Measurements from ENCODE around the gene SDF2L1.
"Not testable (repeated sequence)": the region's sequence is repeated elsewhere in the genome, so short reads cannot be mapped to it uniquely, and the experiment has no call there.

The SDF2L1 gene

DNA sequence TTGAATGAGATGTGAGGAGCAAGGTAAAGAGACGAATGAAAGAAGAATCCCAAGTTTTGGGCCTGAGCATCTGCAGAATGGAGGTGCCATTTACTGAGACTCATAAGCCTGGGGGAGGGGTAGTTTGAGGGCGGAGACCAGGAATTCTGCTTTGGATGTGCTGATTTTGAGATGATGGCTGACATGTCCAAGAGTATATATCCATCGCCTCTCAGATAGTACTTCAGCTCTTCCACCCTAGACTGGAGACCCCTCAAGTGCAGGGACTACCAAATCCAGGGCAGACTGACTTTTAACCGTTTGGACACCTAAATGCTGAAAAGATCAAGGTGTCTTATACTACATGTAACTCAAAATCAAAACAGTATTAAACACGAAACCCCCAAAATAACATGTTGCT lies 1.3 kb upstream of the SDF2L1 start:
- Histone ChIP-seq H3K27me3 (ENCODE audit: control insufficient read depth, insufficient read depth, low read length) (no peaks in the 10 kb centered on the region), H3K9ac (no peak overlapping the region), H3K4me2 (ENCODE audit: low read length) (no peak overlapping the region), H3K4me3 (ENCODE audit: low read depth, low read length) (no peak overlapping the region), H3K36me3 (ENCODE audit: control insufficient read depth, insufficient read depth, low read length) (no peaks in the 10 kb centered on the region), H3K79me2 (no peaks in the 10 kb centered on the region), H3K4me1 (no peaks in the 10 kb centered on the region), H2AFZ (no peak overlapping the region), H3K27ac (no peak overlapping the region), H3K9me3 (ENCODE audit: control insufficient read depth, low read length) (no peaks in the 10 kb centered on the region)
- TF ChIP-seq, protein P1, sequence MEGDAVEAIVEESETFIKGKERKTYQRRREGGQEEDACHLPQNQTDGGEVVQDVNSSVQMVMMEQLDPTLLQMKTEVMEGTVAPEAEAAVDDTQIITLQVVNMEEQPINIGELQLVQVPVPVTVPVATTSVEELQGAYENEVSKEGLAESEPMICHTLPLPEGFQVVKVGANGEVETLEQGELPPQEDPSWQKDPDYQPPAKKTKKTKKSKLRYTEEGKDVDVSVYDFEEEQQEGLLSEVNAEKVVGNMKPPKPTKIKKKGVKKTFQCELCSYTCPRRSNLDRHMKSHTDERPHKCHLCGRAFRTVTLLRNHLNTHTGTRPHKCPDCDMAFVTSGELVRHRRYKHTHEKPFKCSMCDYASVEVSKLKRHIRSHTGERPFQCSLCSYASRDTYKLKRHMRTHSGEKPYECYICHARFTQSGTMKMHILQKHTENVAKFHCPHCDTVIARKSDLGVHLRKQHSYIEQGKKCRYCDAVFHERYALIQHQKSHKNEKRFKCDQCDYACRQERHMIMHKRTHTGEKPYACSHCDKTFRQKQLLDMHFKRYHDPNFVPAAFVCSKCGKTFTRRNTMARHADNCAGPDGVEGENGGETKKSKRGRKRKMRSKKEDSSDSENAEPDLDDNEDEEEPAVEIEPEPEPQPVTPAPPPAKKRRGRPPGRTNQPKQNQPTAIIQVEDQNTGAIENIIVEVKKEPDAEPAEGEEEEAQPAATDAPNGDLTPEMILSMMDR (IDR thresholded peaks at IDR 0.05), result no peak

DNA sequence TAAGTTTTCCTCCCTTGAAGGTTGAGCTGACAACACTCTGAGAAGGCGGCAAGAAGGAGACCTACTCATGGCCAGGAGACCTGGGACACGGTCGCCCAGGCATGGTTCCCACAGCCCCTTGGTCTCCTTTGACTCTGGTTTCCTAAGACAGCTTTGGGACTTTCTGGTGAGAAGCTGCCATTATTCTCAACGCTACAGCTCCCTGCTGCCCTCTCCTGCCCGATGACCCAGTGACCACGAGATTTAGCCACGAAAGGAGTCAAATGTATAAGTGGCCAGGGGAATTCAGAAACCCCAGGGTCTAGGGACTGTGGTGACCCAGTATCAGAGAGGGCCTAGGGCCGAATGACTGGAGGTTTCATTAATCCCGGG lies 699 bp upstream of the SDF2L1 start:
- Histone ChIP-seq H3K36me3 (ENCODE audit: control insufficient read depth, insufficient read depth, low read length) (no peaks in the 10 kb centered on the region), H3K4me3 (ENCODE audit: low read depth, low read length) (peak overlapping the region; percentile 47), H3K4me1 (no peaks in the 10 kb centered on the region), H3K27me3 (ENCODE audit: control insufficient read depth, insufficient read depth, low read length) (no peaks in the 10 kb centered on the region), H3K27ac (no peak overlapping the region), H3K4me2 (ENCODE audit: low read length) (peak overlapping the region; percentile 92), H3K9ac (no peak overlapping the region), H2AFZ (peak overlapping the region; percentile 88), H3K79me2 (no peaks in the 10 kb centered on the region), H3K9me3 (ENCODE audit: control insufficient read depth, low read length) (no peaks in the 10 kb centered on the region)
- TF ChIP-seq, protein P1 (IDR thresholded peaks at IDR 0.05), result peak; percentile 23

DNA sequence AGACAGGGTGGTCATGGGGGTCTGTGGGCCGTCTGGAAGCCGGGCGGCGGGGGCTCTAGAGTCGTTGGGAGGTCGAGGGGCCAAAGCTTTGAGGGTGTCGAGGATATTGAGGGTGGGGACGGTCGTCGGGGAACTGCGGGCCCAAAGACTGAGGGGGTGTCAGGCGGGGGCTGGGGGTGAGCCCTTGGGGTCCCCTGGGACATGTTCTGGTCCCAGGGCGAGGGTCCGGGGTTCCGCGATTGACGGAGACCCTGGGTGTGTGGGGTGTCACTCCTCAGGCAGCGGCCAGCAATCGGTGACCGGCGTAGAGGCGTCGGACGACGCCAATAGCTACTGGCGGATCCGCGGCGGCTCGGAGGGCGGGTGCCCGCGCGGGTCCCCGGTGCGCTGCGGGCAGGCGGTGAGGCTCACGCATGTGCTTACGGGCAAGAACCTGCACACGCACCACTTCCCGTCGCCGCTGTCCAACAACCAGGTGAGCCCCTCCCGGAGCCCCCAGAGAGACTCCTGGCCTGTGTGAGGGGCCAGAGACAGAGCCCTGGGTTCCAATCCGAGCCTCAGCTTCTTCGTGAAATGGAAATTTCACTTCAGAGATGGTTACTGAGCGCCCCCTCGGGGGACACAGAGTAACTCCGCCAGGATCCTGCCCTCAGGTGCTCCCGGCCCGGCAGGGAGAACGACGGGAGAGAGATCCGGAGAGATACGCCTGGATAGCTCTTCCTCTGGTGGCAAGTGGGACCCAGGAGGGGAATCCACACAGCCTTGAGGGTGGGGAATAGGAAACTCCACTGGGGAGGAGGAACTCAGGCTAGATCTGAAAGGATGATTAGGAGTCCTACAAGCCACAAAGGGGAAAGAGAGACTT lies 714 bp downstream of the SDF2L1 start:
- H3K9me3 ChIP-seq (ENCODE audit: control insufficient read depth, low read length), result no peaks in the 10 kb centered on the region
- H3K4me1 ChIP-seq, result no peaks in the 10 kb centered on the region
- peak overlapping the region; percentile 95 for H3K4me2 ChIP-seq (ENCODE audit: low read length)
- H3K9ac ChIP-seq, result no peak overlapping the region
- peak overlapping the region; percentile 79 for H3K4me3 ChIP-seq (ENCODE audit: low read depth, low read length)
- peak overlapping the region; percentile 91 for H2AFZ ChIP-seq
- TF ChIP-seq, protein P1 (IDR thresholded peaks at IDR 0.05), result peak; percentile 24
- no peaks in the 10 kb centered on the region for H3K79me2 ChIP-seq
- no peaks in the 10 kb centered on the region for H3K36me3 ChIP-seq (ENCODE audit: control insufficient read depth, insufficient read depth, low read length)
- H3K27ac ChIP-seq, result peak overlapping the region; percentile 29
- no peaks in the 10 kb centered on the region for H3K27me3 ChIP-seq (ENCODE audit: control insufficient read depth, insufficient read depth, low read length)

DNA sequence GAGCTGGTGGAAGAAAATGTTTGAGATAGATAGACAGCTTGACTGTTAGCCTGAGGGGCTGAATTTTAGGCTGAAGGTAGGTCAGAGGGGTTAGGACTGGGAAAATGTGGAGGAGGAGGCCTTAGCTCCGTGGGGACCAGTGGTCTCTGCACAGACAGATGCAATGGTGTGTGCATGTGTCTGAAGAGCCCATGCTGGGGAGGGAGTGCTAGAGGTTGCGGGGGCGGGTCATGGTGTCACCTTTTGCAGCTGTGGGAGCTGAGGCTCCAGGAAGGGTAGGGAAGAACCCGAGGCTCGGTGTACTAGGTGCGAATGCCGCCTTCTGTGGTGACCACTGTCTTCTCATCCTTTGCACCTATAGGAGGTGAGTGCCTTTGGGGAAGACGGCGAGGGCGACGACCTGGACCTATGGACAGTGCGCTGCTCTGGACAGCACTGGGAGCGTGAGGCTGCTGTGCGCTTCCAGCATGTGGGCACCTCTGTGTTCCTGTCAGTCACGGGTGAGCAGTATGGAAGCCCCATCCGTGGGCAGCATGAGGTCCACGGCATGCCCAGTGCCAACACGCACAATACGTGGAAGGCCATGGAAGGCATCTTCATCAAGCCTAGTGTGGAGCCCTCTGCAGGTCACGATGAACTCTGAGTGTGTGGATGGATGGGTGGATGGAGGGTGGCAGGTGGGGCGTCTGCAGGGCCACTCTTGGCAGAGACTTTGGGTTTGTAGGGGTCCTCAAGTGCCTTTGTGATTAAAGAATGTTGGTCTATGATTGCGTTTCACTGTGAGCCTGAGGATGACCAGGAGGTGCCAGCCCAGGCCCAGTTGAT lies 1.6 kb downstream of the SDF2L1 start:
- Histone ChIP-seq H3K79me2 (no peaks in the 10 kb centered on the region), H3K4me1 (no peaks in the 10 kb centered on the region), H2AFZ (no peak overlapping the region), H3K27ac (no peak overlapping the region), H3K4me2 (ENCODE audit: low read length) (no peak overlapping the region), H3K9me3 (ENCODE audit: control insufficient read depth, low read length) (no peaks in the 10 kb centered on the region), H3K4me3 (ENCODE audit: low read depth, low read length) (no peak overlapping the region), H3K27me3 (ENCODE audit: control insufficient read depth, insufficient read depth, low read length) (no peaks in the 10 kb centered on the region), H3K9ac (no peak overlapping the region), H3K36me3 (ENCODE audit: control insufficient read depth, insufficient read depth, low read length) (no peaks in the 10 kb centered on the region)
- TF ChIP-seq, protein P1 (IDR thresholded peaks at IDR 0.05), result no peak

DNA sequence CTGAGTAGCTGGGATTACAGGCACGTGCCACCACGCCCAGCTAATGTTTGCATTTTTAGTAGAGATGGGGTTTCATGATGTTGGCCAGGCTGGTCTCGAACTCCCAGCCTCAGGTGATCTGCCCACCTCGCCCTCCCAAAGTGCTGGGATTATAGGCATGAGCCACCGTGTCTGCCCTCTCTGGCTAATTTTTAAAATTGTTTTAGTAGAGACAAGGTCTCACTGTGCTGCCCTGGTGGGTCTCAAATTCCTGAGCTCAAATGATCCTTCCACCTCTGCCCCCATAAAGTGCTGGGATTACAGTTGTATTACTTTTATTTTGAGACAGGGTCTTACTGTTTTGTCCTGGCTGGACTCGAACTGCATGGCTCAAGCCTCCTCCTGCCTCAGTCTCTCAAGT lies 3.4 kb downstream of the SDF2L1 start:
- not testable (repeated sequence) for H3K27ac ChIP-seq; H3K4me2 ChIP-seq (ENCODE audit: low read length); H3K9me3 ChIP-seq (ENCODE audit: control insufficient read depth, low read length); H3K9ac ChIP-seq; H3K79me2 ChIP-seq; H3K27me3 ChIP-seq (ENCODE audit: control insufficient read depth, insufficient read depth, low read length); H2AFZ ChIP-seq; H3K4me3 ChIP-seq (ENCODE audit: low read depth, low read length); H3K36me3 ChIP-seq (ENCODE audit: control insufficient read depth, insufficient read depth, low read length); H3K4me1 ChIP-seq

Data from parathyroid adenoma (tissue), 2 donors.